Measurements from ENCODE around the gene NOCT.
"Not testable (repeated sequence)": the region's sequence is repeated elsewhere in the genome, so short reads cannot be mapped to it uniquely, and the experiment has no call there.

NOCT gene

DNA sequence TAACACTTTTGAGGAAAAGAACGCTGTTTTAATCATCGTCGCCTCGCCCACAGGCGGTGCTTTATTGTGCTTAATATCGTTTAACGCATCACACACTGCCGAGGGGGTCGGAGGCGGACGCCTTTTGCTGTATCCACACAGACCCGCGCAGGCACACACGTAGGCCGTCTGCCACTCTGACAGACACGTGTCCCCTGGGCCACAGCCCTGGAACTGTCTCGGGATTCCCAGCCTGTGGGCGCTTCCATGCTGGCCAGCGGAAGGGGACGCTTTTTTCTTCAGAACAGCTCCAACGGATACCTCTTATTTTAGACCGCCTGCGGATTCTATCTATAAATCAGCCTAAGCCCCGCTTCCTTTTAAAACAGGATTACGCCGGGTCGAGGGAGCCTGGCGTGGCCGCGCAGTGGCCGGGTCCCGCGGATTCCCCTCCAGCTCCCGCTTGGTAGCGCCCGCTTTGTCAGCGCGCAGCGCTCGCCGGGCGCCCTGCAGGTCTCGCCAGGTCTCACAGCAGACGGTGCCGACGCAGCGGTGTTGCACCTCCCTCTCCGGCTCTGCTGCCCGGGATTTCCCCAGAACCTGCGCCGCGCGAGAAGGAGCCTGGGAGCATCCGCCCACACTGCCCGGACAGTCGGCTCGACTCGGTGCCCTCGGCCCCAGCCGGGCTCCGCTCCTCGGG, at the start of gene NOCT:
NOCT (plus strand) TSS at position 513 of the 679 bp plus-strand sequence. CDS start 201 bp downstream, outside the sequence.
- in situ Hi-C loops (cut with MboI; ENCODE audit: low sequenced_read_pairs): no loop called here

- in situ Hi-C loops (cut with MboI; ENCODE audit: low sequenced_read_pairs): no loop called here
Observed at GRCh38 chr4:138967313-138967712, 48.3 kb upstream of the NOCT start.

GRCh38 chr4:138972956-138973801, 42.4 kb upstream of the NOCT start:
- in situ Hi-C loops (cut with MboI; ENCODE audit: low sequenced_read_pairs): no loop called here

DNA sequence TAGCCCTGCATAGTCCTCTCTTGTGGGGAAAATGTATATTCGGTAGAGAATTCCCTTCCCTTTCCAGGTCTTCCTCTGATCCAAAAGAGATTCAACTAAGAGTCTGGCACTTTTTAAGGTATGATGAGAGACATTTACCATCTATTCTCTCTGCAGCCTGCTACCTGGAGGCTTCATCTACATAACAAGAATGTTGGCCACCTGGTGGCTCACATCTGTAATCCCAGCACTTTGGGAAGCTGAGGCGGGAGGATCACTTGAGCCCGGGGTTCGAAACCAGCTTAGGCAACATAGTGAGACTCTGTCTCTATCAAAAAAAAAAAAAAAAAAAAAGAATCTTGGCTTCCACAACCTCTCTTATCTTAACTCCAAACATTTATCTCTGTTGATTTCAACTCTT, 40.4 kb upstream of the NOCT start:
- in situ Hi-C loops (cut with MboI; ENCODE audit: low sequenced_read_pairs): no loop called here

DNA sequence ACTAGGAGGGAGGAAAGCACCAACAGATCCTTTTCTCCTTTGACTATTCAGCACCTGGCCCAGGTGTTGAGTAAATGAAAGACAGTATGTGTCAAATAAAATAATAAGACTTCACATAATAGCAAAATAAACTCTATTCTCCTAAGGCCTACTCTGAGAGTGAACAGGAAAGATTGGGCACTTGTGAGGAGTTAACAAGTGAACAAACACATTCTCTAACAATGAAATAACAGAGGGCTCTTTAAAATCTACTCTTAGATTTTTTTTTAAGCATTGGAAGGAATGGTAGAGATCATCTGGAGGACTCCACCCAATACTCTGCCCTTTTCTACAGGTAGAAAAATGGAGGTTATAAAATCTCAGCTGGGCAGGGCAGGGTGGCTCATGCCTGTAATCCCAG, 39.1 kb upstream of the NOCT start:
- in situ Hi-C loops (cut with MboI; ENCODE audit: low sequenced_read_pairs): no loop called here

GRCh38 chr4:138977524-138977923, 38.1 kb upstream of the NOCT start:
- in situ Hi-C loops (cut with MboI; ENCODE audit: low sequenced_read_pairs): no loop called here

GRCh38 chr4:138978028-138978585, 37.5 kb upstream of the NOCT start:
- in situ Hi-C loops (cut with MboI; ENCODE audit: low sequenced_read_pairs): no loop called here

GRCh38 chr4:138978600-138978999, 37.0 kb upstream of the NOCT start:
- in situ Hi-C loops (cut with MboI; ENCODE audit: low sequenced_read_pairs): no loop called here

- in situ Hi-C loops (cut with MboI; ENCODE audit: low sequenced_read_pairs): no loop called here
Observed at GRCh38 chr4:138979742-138980141, 35.8 kb upstream of the NOCT start.

DNA sequence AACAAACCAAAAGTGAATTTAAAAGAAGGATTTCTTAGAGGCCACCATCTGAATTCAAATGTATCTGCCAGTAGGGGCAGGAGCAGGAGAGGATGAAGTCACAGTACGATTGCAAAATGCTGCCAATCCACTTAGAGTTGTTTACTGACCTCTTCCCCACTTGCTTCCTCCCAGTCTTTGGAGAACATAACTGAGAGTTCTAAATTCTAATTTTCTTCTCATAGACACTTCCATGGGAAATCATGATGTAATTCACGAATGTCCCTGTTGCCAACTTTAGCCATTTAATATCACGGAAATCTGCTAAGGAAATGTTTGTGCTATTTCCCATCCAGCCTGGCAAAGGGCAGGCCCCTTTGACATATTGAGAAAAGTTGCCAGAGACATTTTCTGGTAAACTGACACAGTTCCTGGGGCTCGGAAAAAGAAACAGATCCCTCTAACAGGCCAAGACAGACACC, 33.6 kb upstream of the NOCT start:
- in situ Hi-C loops (cut with MboI; ENCODE audit: low sequenced_read_pairs): no loop called here

DNA sequence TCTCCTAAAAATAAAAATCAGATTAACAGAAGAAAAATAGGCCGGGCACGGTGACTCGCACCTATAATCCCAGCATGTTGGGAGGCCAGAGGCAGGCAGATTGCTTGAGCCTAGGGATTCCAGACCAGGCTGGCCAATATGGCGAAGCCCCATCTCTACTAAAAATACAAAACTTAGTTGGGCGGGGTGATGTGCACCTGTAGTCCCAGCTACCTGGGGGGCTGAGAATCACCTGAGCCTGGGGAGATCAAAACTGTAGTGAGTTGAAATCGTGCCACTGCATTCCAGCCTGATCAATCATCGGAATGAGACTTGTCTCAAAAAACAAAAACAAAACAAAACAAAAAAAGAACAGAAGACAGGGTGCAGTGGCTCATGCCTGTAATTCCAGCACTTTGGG, 32.8 kb upstream of the NOCT start:
- in situ Hi-C loops (cut with MboI; ENCODE audit: low sequenced_read_pairs): no loop called here

DNA sequence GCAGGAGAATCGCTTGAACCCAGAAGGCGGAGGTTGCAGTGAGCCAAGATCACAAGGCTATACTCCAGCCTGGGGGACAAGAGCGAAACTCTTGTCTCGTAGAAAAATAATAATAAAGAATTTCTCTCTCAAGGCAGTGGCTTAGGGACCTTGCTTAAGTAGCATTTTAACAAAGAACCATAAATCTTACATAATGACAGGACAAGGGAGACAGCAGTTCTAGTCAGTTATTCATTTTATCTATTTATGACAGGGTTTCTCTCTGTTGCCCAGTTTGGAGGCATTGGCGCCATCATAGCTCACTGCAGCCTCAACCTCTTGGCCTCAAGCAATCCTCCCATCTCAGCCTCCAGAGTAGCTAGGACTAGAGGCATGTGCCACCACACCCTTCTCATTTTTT, 31.9 kb upstream of the NOCT start:
- in situ Hi-C loops (cut with MboI; ENCODE audit: low sequenced_read_pairs): no loop called here

GRCh38 chr4:138984647-138985046, 30.9 kb upstream of the NOCT start:
- in situ Hi-C loops (cut with MboI; ENCODE audit: low sequenced_read_pairs): no loop called here

DNA sequence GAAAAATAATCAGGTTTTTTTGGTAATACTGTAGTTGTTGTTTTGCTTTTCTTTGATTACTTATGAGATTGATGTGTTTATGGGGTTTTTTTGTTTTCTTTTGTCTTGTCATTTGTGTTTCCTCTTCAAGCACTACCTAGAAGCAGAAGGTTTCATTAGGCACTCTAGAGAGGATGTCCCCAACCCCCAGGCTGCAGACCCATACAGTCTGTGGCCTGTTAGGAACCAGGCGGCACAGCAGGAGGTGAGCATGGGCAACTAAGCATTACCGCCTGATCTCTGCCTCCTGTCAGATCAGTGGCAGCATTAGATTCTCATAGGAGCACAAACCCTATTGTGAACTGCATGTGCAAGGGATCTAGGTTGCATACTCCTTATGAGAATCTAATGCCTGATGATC, 22.9 kb upstream of the NOCT start:
- in situ Hi-C loops (cut with MboI; ENCODE audit: low sequenced_read_pairs): no loop called here

- in situ Hi-C loops (cut with MboI; ENCODE audit: low sequenced_read_pairs): no loop called here
Observed at GRCh38 chr4:138996090-138996489, 19.5 kb upstream of the NOCT start.

DNA sequence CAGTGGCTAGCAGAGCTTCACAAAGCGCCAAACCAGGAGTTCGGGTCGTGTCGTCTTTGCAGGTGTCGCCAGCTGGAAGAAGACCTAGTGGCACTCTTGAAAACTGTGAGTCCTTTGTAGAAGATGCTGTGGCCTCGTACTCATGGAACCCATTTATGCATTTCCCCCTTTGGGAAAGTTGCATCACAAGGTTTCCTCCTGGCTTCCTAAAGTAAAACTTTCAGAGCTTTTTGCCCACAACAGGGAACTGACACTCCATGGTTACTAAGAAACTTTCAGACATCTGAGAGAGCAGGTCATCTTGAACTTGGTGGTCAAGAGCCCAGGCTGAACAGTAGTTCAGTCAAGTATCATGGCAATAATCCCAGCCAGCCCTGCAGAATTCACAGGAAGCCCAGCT, 15.9 kb upstream of the NOCT start:
- in situ Hi-C loops (cut with MboI; ENCODE audit: low sequenced_read_pairs): no loop called here

- in situ Hi-C loops (cut with MboI; ENCODE audit: low sequenced_read_pairs): not testable (repeated sequence)
Observed at GRCh38 chr4:139000134-139000533, 15.4 kb upstream of the NOCT start.

DNA sequence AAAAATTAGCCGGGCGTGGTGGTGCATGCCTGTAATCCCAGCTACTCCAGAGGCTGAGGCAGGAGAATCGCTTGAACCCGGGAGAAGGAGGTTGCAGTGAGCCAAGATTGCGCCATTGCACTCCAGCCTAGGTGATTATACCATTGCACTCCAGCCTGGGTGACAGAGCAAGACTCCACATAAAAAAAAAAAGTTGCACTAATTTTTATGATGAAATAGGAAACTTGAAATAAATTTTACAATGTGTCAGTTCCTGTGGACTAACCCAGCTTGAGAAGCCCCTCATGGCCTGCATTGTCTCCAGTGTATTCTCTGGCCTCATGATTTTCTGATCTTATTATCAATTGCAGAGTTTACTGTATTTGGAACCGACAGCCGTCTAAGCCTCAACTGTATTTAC, 14.2 kb upstream of the NOCT start:
- in situ Hi-C loops (cut with MboI; ENCODE audit: low sequenced_read_pairs): not testable (repeated sequence)

DNA sequence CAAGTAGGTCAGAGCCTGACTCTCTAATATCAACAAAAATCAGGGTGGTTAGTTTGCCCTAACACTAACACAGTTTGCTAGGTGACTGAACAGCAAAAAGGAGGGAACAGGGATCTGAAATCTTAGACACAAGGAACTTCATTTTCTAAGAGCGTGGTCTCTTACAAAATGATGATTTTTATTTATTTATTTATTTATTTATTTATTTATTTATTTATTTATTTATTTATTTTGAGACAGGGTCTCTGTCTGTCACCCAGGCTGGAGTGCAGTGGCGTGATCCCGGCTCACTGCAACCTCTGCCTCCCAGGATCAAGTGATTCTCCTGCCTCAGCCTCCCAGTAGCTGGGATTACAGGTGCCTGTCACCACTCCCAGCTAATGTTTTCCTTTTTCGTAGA, 11.9 kb upstream of the NOCT start:
- in situ Hi-C loops (cut with MboI; ENCODE audit: low sequenced_read_pairs): not testable (repeated sequence)

DNA sequence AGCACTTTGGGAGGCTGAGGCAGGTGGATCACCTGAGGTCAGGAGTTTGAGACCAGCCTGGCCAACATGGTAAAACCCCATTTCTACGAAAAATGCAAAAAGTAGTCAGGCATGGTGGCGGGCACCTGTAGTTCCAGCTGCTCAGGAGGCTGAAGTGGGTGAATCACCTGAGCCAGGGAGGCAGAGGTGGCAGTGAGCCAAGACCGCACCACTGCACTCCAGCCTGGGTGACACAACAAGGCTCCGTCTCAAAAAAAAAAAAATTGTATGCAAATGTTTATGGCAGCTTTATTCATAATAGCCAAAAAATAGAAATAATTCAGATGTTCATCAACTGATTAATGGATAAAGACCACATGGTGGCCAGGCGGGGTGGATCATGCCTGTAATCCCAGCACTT, 9.8 kb upstream of the NOCT start:
- in situ Hi-C loops (cut with MboI; ENCODE audit: low sequenced_read_pairs): no loop called here

DNA sequence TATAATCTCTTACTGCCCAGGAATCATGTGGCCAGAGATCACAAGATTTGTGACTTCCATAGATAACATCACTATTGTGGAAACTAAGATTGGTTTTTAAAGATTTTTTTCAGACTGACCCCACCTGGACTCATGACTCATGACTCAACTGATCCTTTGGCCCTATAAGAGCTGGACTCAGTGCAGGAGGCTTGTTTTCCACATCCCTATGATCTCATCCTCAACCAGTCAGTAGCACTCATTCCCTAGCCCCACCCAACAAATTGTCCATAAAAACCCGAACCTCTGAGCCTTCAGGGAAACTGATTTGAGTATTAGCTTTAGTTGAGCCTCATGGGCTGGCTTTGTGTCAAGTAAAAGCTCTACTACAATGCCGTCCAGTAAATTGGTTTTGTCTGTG, 7.9 kb upstream of the NOCT start:
- in situ Hi-C loops (cut with MboI; ENCODE audit: low sequenced_read_pairs): no loop called here

DNA sequence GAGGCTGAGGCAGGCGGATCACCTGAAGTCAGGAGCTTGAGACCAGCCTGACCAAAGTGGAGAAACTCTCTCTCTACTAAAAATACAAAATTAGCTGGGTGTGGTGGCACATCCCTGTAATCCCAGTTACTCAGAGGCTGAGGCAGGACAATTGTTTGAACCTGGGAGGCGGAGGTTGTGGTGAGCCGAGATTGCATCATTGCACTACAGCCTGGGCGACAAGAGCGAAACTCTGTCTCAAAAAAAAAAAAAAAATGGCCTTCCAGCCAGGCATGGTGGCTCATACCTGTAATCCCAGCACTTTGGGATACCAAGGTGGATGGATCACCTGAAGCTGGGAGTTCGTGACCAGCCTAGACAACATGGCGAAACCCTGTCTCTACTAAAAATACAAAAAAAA, 7.3 kb upstream of the NOCT start:
- in situ Hi-C loops (cut with MboI; ENCODE audit: low sequenced_read_pairs): not testable (repeated sequence)

All from HL-60/S4 treated with retinoic acid at 250 ng/mL for 4 days and 3 days (cell line).